ENCODE measurements around the gene ENO3. TPM values are rescaled to one million over a fixed set of nuclear protein-coding genes. Genes with fewer than 3 reads are reported as not detected.
A peak's percentile ranks its signal among the peaks of the same experiment; 100 is the strongest.

Gene ENO3
- total RNA-seq, 4 donors from 2014 or later, result 1,434 to 5,473 (median 3,204) TPM

DNA sequence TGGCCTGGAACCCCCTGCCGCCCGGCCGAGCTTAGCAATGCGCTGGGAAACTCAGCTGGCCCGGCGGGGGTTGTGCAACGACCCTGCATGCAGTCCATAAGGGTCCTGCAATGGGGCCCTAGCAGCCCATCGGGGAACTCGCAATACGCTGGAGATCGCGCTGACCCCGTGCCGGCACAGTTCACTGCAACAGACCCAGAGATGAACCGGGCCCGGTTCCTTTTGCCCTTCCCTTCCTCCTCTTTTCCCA is 11.4 kb upstream of the ENO3 start:
- DNase-seq (no peak), ATAC-seq (peak in 1 of 2 donors; percentile 1)
- TF ChIP-seq, protein P1, sequence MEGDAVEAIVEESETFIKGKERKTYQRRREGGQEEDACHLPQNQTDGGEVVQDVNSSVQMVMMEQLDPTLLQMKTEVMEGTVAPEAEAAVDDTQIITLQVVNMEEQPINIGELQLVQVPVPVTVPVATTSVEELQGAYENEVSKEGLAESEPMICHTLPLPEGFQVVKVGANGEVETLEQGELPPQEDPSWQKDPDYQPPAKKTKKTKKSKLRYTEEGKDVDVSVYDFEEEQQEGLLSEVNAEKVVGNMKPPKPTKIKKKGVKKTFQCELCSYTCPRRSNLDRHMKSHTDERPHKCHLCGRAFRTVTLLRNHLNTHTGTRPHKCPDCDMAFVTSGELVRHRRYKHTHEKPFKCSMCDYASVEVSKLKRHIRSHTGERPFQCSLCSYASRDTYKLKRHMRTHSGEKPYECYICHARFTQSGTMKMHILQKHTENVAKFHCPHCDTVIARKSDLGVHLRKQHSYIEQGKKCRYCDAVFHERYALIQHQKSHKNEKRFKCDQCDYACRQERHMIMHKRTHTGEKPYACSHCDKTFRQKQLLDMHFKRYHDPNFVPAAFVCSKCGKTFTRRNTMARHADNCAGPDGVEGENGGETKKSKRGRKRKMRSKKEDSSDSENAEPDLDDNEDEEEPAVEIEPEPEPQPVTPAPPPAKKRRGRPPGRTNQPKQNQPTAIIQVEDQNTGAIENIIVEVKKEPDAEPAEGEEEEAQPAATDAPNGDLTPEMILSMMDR (IDR thresholded peaks at IDR 0.05 in 4 of 5, conservative IDR thresholded peaks at IDR 0.05 in 1 of 5), result no peak
- no peak for TF ChIP-seq POLR2A (IDR thresholded peaks at IDR 0.05)
- Histone ChIP-seq H3K36me3 (peaks cover 0 to 42% of the 10 kb centered on the region in 2 donors), H3K4me1 (peaks cover 40 to 45% of the 10 kb centered on the region in 2 donors), H3K9me3 (no peaks in the 10 kb centered on the region), H3K4me3 (peak overlapping the region; percentile 91 to 98 (median 92)), H3K27ac (peak overlapping the region; percentile 94 to 97 (median 94)), H3K27me3 (no peaks in the 10 kb centered on the region)
- in situ Hi-C loops (cut with MboI; ENCODE audit: low sequenced_read_pairs in 4 of 4), result loop anchor here in 1 of 4 donors (5.0 kb wide), 1 partner anchor 43 kb away; no protein-coding TSS in a partner anchor
- intact Hi-C loops (cut with DNase I; ENCODE audit: low total_unique reads), result loop anchor here (2.0 kb wide), 1 partner anchor 31 kb away; no protein-coding TSS in a partner anchor

DNA sequence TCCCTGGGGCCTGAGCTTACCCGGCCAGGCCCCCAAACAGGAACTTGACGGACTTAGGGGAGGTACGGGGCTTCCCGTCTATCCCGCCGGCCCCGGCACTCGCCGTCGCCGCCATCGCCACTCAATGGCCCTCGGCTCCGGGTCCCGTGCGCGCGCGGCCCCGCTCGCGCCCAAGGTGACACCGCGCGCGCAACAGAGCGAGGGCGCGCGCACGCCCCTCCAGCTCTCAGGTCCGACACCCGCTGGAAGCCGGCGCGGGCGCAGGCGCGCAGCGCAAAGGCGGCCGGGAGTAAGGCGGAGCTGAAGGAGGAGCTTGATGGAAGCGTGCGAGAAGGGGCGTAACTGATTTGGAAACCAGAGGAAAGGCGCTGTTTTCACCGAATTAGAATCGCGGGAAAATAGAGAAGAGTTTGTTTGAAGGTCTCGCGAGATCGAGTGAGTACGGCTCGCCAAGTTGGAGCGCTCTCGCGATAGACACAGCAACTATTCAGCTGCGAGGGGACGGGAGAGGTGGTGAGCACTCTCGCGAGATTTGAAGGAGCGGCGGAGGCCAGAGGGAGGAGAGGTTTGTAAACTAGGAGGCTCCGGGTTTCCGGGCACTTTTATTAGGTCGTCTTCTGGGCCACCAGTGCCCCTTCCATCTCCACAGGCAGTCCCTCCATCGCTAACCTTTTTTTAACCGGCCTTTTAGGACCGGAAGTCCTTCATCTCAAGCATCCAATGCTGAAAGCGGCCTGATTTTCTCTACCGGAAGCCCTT is 10.9 kb upstream of the ENO3 start, which contains the start of the genes RNF167 and SLC25A11:
Gene RNF167 (plus strand): TSS at position 473 of the 759 bp plus-strand sequence. CDS start 642 bp downstream, outside the sequence.
Gene SLC25A11 (minus strand): TSS at position 251 of the 759 bp plus-strand sequence. CDS start 136 bp downstream, at position 115.
- no peaks in the 10 kb centered on the region for H3K9me3 ChIP-seq
- peak; percentile 83 to 89 for TF ChIP-seq POLR2A (IDR thresholded peaks at IDR 0.05)
- TF ChIP-seq, protein P1 (IDR thresholded peaks at IDR 0.05 in 4 of 5, conservative IDR thresholded peaks at IDR 0.05 in 1 of 5), result peak in 1 of 5 experiments; percentile 30
- H3K27ac ChIP-seq, result peak within 1 kb of the TSS; percentile 94 to 97 (median 94)
- peaks cover 43 to 47% of the 10 kb centered on the region in 2 donors for H3K4me1 ChIP-seq
- in situ Hi-C loops (cut with MboI; ENCODE audit: low sequenced_read_pairs in 4 of 4) (loop anchor here in 1 of 4 donors (5.0 kb wide), 1 partner anchor 42 kb away; no protein-coding TSS in a partner anchor), intact Hi-C loops (cut with DNase I; ENCODE audit: low total_unique reads) (loop anchor here (2.0 kb wide), 4 partner anchors 27 to 61 kb away; partner anchors contain the start of genes CAMTA2 and SPAG7)
- peak; percentile 94 to 98 for DNase-seq
- peak; percentile 87 to 90 for ATAC-seq
- peaks cover 0 to 47% of the 10 kb centered on the region in 2 donors for H3K36me3 ChIP-seq
- H3K27me3 ChIP-seq, result no peaks in the 10 kb centered on the region
- peak within 1 kb of the TSS; percentile 91 to 98 (median 92) for H3K4me3 ChIP-seq

DNA sequence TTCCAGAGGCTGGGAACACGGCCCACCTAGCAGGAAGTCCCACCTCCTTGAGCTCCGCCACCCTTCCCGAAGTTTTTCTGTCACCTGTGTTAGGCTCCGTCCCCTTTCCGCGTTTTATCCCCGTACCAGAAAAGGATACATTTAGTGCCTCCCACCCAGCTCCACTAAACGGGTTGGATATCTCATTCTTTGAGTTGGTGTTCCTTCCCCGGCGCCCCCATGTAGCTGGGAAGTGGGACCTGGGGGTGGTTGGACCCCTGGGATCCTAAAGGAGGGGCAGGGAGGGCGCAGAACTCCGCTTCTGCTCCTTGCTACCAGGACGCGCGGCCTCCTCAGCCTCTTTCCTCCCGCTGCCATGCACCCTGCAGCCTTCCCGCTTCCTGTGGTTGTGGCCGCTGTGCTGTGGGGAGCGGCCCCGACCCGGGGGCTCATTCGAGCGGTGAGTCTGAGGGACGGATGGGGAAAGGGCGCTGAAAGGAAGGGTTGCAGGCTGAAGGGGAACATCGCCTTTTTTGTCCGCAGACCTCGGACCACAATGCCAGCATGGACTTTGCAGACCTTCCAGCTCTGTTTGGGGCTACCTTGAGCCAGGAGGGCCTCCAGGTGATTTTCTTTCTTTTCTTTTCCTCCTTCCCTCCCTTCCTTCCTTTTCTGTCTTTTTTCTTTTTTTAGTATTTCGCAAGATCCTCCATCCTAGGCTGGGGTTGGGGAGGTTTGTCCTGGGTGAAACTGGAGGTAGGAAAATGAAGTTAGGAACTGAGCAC is 10.2 kb upstream of the ENO3 start:
- Histone ChIP-seq H3K27ac (peak overlapping the region; percentile 94 to 97 (median 94)), H3K36me3 (peaks cover 0 to 48% of the 10 kb centered on the region in 2 donors), H3K9me3 (no peaks in the 10 kb centered on the region), H3K4me3 (peak overlapping the region; percentile 91 to 98 (median 92)), H3K4me1 (peaks cover 50 to 55% of the 10 kb centered on the region in 2 donors), H3K27me3 (no peaks in the 10 kb centered on the region)
- intact Hi-C loops (cut with DNase I; ENCODE audit: low total_unique reads), result loop anchor here (2.0 kb wide), 3 partner anchors 26 to 60 kb away; partner anchors contain the start of genes CAMTA2 and SPAG7
- DNase-seq, result peak; percentile 82 to 90
- ATAC-seq, result peak in 1 of 2 donors; percentile 78
- in situ Hi-C loops (cut with MboI; ENCODE audit: low sequenced_read_pairs in 4 of 4), result no loop called here
- no peak for TF ChIP-seq POLR2A (IDR thresholded peaks at IDR 0.05)
- TF ChIP-seq, protein P1 (IDR thresholded peaks at IDR 0.05 in 4 of 5, conservative IDR thresholded peaks at IDR 0.05 in 1 of 5), result no peak

DNA sequence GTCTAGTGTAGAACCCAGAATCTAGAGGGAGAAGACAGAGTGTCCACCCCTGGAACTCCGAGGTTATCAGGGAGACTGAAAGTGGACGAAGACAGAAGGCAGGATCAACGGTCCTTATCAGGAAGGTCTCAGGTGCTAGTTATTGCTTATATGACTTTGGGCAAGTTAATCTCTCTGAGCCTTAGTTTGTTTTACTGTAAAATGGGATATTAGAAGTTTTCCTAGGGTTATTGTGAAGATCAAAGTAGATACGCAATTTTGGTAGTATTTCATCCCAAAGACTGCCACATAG is 9.7 kb upstream of the ENO3 start:
- Histone ChIP-seq H3K4me1 (peaks cover 53 to 55% of the 10 kb centered on the region in 2 donors), H3K36me3 (peaks cover 0 to 51% of the 10 kb centered on the region in 2 donors), H3K9me3 (no peaks in the 10 kb centered on the region), H3K4me3 (peak overlapping the region; percentile 91 to 98 (median 92)), H3K27me3 (no peaks in the 10 kb centered on the region), H3K27ac (peak overlapping the region; percentile 94 to 97 (median 94))
- ATAC-seq (no peak), DNase-seq (no peak)
- TF ChIP-seq, protein P1 (IDR thresholded peaks at IDR 0.05 in 4 of 5, conservative IDR thresholded peaks at IDR 0.05 in 1 of 5), result no peak
- no peak for TF ChIP-seq POLR2A (IDR thresholded peaks at IDR 0.05)
- in situ Hi-C loops (cut with MboI; ENCODE audit: low sequenced_read_pairs in 4 of 4), result no loop called here
- intact Hi-C loops (cut with DNase I; ENCODE audit: low total_unique reads), result loop anchor here (2.0 kb wide), 3 partner anchors 26 to 60 kb away; partner anchors contain the start of genes CAMTA2 and SPAG7

Data from gastrocnemius medialis (tissue), 4 donors.